Activated CD4-positive, CD25-positive, alpha-beta regulatory T cell (primary cell): ENCODE data around the gene LILRA2.
"Not testable (repeated sequence)": the region's sequence is repeated elsewhere in the genome, so short reads cannot be mapped to it uniquely, and the experiment has no call there.

ENCODE experiments used
- DNase-seq, 4 experiments: peaks; one replicate each; lab custom pipeline; 2025; lab: John Stamatoyannopoulos, UW

The LILRA2 gene

DNA sequence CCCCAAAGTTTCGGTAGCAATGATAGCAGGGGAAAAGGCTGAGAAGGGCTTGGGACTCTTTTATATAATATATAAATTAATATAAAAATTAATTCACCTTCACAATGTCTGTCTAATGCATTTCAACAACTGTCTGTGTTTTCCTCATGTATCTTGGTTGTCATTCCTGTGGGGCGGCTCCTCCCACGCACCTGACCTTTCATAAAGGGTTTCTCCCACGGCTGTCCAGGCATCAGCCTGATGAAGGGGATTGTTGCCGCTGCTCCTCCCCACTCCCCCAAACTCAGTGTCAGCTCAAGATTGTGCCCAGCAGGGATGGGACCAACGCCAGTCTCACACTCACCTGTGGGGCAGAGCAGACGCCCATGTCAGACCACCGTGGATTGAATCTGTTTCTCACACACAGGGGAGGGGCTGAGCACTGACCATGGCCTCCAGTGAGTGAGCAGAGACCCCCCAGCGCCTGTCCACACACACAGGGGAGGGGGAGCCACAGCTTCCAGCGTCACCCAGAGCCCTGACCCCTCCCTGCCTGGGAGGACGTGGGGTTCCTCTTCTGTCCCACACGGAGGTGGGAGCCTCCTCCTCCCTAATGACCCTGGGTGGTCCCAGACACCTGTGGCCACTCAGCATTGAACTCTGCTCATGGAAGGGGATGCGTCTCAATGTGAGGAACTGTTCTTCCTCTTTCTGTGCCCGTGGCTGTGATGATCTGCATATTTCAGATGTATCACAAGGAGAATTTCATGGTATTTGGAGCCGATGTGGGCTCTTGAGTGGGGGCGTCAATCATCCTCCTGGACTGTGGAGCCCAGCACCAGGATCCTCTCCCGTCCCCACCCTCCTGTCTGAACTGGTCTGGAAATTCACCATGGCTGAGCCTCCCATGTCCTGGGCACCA is 1.6 kb upstream of the LILRA2 start:
- DNase-seq, result not testable (repeated sequence)

DNA sequence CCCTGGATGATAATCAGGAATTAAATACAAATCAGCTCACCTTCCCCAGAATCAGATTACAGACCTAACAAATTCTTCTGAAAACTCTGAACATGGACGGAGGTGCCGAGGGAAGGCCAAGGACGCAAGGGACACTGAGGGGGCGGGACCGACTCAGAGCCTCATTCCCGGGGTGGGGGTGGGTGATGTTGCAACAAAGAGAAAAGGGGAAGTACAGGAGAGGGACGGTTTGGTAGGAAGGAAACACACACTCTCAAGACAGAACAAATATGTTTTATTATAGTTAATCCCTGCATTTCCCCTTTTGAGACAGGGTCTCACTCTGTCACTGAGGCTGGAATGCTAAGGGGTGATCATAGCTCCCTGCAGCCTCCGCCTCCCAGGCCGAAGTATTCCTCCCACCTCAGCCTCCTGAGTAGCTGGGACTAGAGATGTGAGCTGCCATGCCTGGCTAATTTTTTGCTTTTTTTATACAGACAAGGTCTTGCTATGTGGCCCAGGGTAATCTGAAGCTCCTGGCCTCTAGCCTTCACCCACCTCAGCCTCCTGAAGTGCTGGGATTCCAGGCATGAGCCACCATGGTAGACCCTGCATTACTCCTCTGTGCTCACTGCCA is 786 bp upstream of the LILRA2 start:
- no peak for DNase-seq

DNA sequence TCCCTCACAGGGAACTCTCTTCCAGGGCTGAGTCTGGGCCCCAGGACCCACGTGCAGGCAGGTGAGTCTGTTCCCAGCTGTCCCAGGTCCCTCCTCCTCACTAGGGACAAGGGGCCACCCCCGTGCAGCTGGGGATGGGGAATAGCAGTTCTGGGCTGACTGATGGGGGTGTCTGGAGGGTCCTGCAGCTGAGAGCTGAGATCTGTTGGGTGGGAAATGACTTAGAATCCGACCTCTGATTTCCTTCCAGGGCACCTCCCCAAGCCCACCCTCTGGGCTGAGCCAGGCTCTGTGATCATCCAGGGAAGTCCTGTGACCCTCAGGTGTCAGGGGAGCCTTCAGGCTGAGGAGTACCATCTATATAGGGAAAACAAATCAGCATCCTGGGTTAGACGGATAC is 461 bp downstream of the LILRA2 start:
- no peak for DNase-seq

DNA sequence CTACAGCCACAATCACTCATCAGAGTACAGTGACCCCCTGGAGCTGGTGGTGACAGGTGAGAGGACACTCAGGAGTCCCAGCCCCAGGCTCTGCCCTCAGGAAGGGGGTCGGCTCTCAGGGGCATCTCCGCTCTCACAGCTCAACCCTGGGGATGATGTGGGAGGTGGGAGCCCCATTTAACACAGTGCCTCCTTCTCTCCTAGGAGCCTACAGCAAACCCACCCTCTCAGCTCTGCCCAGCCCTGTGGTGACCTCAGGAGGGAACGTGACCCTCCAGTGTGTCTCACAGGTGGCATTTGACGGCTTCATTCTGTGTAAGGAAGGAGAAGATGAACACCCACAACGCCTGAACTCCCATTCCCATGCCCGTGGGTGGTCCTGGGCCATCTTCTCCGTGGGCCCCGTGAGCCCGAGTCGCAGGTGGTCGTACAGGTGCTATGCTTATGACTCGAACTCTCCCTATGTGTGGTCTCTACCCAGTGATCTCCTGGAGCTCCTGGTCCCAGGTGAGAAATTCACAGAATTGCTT is 1.0 kb downstream of the LILRA2 start:
- no peak for DNase-seq

DNA sequence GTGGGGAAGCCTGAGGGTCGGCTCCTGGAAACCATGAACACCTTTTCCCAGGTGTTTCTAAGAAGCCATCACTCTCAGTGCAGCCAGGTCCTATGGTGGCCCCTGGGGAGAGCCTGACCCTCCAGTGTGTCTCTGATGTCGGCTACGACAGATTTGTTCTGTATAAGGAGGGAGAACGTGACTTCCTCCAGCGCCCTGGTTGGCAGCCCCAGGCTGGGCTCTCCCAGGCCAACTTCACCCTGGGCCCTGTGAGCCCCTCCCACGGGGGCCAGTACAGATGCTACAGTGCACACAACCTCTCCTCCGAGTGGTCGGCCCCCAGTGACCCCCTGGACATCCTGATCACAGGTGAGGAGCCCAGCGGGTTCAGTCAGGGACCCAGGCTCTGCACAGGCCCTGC is 1.6 kb downstream of the LILRA2 start:
- not testable (repeated sequence) for DNase-seq

DNA sequence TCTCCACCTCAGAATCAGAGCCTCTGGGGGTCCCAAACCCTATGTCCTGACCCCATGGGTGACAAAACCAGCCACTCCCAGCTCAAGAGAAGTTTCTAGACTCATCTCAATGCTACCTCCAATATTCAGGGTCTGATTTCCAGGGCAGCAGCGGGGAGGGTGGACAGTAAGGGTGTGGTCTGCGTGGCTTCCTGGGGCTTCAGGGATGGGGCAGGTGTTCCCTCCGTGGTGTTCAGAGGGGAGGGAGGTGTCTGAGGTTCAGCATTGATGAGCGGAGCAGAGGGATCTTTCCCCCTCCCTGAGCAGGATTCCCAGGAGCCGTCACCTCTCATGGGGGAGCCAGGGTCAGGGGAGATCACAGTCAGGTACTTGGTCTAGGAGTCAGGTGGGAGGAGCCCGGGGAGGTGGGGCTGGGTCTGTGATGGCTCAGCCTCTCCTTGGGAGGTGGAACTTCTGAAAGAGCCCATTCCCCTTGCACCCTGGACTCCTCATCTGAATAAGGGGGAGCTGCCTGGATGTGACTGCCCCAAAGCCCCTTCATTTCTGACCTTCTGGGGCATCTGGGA is 2.9 kb downstream of the LILRA2 start:
- DNase-seq, result no peak

DNA sequence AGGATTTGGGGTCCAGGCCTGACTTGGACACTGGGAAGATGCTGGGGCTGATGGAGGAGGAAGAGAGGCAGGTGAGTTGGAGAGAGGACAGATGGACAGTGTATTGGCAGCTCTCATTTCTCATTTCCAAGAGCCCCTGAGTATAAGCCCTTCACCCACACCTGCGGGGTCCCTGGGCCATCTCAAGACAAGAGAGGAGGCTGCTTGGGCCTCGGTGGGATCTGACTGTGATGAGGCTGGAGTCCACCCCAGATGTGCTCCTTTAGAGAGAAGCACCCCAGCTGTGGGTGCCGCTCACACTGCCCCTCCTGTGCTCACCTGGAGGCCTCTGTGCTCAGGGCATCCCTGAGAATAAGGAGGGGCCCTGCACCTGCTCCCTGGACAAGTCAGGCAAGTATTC is 3.7 kb downstream of the LILRA2 start:
- no peak for DNase-seq

DNA sequence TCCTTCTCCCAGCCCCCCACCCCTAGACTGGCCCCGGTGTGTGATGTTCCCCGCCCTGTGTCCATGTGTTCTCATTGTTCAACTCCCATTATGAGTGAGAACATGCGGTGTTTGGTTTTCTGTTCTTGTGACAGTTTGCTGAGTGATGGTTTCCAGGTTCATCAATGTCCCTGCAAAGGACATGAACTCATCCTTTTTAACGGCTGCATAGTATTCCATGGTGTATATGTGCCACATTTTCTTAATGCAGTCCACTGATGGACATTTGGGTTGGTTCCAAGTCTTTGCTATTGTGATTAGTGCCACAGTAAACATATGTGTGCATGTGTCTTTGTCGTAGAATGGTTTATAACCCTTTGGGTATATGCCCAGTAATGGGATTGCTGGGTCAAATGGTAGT is 4.7 kb downstream of the LILRA2 start:
- DNase-seq, result not testable (repeated sequence)

DNA sequence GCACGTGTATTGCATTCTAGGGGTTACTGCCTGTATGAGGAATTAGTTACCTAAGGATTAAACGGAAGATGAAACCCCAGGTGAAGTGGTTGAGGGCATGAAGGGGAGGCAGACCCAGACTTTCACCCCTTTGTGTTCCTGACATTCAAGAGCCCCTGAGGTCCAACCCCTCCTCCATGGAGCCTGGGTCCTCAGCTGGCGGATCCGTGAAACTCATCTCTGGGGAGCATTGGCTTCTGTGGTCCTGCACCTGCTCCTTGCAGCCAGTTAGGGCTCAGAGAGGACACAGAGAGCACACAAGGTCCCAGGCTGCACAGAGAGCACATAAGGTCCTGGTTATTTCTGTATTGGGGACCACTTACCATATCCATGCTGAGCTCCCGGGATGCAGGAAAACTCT is 12.8 kb downstream of the LILRA2 start:
- DNase-seq, result no peak

DNA sequence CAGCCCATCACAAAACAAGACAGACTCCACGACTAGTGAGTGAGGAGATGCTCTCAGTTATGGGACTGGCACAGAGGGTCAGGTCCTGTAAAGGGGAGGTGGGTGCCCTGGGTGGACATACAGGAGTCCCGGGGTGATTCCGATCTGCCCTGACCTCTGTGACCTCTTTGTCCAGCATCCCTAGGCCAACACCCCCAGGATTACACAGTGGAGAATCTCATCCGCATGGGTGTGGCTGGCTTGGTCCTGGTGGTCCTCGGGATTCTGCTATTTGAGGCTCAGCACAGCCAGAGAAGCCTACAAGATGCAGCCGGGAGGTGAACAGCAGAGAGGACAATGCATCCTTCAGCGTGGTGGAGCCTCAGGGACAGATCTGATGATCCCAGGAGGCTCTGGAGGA is 13.4 kb downstream of the LILRA2 start:
- DNase-seq, result no peak

DNA sequence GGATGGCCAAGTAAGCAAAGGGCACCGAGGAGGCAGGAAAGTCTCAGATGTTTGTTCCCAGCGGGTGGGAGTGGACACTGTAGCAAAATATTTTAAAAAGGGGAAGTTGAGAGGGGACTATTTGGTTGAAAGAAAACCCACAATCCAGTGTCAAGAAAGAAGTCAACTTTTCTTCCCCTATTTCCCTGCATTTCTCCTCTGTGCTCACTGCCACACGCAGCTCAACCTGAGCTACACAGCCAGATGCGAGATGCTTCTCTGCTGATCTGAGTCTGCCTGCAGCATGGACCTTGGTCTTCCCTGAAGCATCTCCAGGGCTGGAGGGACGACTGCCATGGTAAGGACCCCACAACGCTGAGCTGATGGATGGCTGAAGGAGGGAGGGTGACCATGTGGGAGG is 19.9 kb downstream of the LILRA2 start, which contains the start of gene LILRA1:
TSS of gene LILRA1 (plus strand) at position 188 of the 400 bp plus-strand sequence. CDS start 613 bp downstream, outside the sequence.
- not testable (repeated sequence) for DNase-seq

DNA sequence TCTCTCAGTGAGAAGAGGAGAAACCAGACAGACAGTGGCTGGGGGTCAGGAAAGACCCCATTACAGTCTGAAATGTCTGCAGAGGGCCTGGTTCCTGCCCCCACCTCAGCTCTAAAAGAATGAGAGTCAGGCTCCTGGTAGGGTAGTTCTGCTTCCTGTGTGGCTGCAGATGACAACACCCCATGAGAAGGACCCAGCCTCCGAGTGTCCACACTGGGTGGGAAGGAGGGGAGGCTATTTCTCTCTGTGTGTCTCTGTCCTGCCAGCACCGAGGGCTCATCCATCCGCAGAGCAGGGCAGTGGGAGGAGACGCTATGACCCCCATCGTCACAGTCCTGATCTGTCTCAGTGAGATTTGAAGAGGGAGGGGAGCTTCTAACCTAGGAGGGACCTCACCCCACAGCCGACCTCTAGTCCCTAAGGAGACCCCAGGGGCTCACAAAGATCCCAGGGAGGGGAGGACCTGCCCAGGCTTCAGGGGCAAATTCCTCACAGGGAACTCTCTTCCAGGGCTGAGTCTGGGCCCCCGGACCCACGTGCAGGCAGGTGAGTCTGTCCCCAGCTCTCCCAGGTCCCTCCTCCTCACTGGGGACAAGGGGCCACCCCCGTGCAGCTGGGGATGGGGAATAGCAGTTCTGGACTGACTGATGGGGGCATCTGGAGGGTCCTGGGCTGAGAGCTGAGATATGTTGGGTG is 20.5 kb downstream of the LILRA2 start:
- DNase-seq, result not testable (repeated sequence)

DNA sequence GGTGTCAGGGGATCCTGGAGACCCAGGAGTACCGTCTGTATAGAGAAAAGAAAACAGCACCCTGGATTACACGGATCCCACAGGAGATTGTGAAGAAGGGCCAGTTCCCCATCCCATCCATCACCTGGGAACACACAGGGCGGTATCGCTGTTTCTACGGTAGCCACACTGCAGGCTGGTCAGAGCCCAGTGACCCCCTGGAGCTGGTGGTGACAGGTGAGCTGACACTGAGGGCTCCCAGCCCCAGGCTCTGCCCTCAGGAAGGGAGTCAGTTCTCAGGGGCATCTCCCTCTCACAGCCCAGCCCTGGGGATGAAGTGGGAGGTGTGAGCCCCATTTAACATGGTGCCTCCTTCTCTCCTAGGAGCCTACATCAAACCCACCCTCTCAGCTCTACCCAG is 21.1 kb downstream of the LILRA2 start:
- DNase-seq, result no peak

DNA sequence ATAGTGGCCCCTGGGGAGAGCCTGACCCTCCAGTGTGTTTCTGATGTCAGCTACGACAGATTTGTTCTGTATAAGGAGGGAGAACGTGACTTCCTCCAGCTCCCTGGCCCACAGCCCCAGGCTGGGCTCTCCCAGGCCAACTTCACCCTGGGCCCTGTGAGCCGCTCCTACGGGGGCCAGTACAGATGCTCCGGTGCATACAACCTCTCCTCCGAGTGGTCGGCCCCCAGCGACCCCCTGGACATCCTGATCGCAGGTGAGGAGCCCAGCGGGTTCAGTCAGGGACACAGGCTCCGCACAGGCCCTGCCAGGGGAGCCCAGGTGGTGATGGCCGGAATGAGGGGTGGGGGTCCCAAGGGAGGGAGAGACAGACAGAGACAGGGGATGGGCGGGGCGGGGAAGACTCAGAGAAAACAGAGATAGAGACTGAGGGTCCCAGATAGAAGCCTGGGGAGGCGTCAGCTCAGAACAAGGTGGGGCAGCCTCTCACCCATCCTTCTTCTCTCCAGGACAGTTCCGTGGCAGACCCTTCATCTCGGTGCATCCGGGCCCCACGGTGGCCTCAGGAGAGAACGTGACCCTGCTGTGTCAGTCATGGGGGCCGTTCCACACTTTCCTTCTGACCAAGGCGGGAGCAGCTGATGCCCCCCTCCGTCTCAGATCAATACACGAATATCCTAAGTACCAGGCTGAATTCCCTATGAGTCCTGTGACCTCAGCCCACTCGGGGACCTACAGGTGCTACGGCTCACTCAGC is 22.3 kb downstream of the LILRA2 start:
- not testable (repeated sequence) for DNase-seq

DNA sequence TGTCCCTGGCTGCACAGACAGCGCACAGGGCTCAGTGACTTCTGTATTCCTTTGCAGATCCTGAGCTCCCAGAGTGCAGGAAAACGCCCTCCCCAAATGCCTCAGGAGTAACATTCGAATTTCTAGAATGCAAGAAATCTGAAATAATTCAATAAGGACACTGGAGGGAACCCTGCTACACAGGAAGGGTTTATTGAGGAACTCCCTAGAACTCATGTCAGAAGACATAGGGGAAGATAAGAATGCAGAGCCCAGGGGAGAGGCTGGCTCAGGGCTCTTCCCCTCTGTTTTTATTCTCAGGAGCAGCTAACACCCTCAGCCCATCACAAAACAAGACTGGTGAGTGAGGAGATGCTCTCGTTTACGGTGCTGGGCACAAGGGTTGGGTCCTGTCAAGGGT is 26.6 kb downstream of the LILRA2 start:
- no peak for DNase-seq

DNA sequence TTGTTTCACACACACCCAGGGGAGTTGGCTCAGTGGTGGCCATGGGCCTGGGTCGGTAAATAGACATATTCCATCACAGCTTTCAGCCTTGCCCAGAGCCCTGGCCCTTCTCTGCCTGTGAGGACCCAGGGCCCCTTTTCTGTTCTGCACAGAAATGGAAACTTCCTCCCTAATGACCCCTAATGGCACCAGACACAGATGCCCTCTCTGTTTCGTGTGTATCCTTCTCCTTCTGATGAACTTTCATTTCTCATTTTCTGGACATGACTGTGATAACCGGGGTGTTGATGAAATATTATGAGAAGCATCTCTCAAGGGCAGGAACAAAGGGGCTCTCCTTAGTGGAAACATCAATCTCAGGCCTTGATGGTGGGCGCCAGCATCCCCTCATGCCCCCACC is 32.6 kb downstream of the LILRA2 start:
- DNase-seq, result no peak

DNA sequence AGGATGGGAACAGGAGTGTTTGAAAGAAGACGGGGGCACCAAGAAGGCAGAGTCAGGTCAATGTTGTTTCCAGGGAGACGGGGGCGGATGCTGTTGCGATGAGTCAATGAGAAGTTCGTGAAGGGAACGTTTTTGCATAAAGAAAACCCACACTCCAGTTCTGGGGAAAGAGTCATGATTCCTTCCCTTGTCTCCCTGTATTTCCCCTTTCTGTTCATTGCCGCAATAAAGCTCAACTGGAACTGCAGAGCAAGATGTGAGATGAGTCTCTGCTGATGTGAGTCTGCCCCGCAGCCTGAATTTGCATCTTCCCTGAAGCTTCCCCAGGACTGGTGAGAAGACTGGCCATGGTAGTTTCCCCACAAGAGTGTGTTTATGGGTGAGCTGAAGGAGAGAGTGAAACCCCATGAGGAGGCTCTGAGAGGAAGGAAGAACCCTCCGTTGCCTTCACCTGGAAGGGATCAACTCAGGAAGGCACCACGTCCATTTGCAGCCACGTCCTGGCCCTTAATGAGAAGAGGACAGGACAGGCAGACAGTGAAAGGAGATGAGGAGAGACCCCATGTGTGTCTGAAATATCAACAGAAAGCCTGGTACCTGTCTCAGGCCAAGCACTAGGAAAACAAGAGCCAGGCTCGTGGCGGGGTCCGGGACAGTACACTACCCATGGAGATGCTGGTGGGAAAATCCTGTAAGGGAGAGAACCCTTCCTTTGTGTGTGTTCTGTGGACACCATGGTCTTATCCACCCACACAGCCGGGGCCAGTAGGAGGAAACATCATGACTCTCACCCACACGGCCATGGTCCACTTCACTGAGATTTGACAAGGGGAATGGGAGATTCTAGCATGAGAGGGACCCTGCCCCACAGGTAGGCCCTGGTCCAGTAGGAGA is 33.5 kb downstream of the LILRA2 start:
- no peak for DNase-seq

DNA sequence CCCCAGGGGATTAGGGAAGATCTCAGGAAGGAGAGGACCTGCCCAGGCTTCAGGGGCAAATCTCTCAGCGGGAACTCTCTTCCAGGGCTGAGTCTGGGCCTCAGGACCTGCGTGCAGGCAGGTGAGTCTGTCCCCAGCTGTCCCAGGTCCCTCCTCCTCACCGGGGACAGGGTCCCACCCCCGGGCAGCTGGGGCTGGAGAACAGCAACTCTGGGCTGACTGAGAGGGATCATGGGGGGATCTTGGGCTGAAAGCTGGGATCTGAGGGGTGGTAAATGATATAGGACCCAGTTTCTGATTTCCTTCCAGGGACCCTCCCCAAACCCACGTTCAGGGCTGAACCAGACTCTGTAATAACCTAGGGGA is 34.2 kb downstream of the LILRA2 start:
- DNase-seq, result no peak

DNA sequence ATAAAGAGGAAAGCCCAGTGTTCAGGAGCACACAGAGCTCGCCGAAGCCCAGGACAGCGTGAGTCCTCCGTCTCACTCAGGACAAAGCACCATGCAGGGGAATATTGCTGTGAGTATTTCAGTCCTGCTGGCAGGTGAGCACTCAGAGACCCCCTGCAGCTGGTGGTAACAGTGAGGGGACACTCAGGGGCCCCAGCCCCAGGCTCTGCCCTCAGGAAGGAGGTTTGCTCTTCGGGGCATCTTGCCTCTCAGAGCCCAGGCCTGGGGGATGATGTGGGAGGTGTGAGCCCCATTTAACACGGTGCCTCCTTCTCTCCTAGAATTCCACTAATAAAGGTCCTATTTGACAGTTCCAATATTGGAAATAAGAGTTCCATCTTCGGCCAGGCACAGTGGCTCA is 34.6 kb downstream of the LILRA2 start:
- DNase-seq, result no peak

DNA sequence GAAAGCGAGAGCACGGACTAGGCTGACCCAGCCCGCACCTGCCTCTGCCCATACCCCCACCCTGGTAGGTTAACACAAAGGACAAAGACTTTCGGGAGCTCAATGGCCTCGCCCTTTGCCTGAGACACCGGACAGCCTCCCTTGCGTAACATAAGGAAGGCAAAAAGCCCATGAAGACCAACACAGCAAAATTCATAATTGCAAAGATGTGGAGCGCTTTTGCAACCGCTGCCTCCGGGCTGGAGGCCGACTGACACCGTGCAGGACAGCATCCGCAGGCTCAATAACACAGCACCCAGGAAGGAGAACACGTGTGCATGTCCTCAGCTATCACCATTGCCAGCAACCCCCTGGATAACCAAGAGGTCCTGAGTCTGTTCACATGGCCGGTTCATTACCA is 35.2 kb downstream of the LILRA2 start:
- no peak for DNase-seq
